Epidermal melanocyte (primary cell): ENCODE data around the gene ICAM2.
"Not testable (repeated sequence)": the region's sequence is repeated elsewhere in the genome, so short reads cannot be mapped to it uniquely, and the experiment has no call there.

Source experiments
- DNase-seq: peaks from one replicate; pipeline ENCODE4 v3.0.0; 2011; ENCODE audit warnings: low spot score; ENCODE audit not compliant: insufficient read length

The ICAM2 gene

DNA sequence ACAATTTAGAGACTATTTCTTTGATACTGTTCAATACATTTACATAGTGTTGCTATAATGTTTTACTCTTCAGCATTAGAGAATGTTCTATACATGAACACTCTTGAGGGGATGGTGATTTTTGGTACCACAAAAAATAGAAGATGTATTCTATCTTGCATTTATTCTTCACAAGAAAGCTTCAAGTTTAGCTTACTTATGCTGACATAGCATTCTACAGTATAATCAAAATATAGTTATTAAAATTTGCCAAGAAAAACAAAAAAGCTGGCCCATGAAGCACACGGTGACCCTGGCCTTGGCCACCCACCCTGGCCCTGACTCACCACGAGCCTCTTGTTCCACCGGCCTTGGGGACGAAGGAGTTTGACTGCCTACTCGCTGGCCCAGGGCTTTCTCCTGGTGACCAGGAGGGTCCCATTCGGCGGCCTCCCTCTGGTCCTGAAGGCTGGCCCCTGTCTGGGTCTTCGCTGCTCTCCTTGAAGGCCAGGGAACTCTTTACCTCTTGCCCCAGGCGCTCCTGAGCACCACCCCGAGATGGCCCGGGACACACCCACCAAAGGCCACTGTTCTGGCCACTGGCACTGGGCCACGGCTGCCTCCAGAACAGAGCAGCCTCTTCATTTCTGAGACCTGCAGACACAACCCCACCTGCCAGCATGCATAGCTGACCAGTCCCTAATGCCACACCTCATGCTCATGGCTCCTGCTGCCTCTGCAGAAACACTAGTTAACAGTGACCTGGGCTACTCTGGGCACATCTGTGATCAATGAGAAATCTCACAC is 22.5 kb upstream of the ICAM2 start:
- no peak for DNase-seq

DNA sequence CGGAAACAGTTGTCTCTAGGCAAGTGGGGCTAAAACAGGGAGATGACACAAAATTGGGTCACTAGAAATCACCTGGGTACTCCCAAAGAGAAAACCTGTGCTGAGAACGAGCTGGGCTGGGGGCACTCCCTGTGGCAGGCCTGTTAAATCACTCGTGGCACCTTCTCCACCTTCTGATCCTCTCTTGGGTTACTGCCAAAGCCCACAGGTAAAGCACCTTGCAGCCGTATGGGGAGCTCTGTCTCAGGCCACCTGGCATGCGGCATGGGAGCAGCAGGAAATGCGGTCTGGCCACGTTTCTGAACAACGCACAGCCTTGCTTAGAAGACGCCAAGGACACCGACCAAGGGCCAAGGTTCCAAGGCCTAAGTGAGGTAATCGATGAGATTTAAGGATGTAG is 21.5 kb upstream of the ICAM2 start:
- no peak for DNase-seq

DNA sequence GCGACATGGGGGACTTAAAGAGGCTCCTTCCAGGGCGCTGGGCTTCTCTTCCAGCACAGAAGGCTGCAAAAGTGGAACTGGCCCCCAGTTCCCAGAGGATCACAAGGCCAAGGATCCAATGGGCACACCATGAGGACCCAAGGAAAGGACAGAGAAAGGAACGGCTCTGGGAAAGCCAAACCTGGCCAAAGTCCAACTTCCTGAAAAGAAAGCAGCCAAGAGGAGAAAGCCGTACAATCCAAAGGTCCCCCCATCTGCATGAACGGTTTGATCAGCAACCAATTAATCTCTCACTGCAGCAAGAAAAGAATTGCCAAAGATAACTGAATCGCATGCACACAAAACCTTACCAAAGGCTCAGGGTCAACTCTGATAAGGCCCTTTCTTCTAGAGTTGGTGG is 19.8 kb upstream of the ICAM2 start:
- no peak for DNase-seq

DNA sequence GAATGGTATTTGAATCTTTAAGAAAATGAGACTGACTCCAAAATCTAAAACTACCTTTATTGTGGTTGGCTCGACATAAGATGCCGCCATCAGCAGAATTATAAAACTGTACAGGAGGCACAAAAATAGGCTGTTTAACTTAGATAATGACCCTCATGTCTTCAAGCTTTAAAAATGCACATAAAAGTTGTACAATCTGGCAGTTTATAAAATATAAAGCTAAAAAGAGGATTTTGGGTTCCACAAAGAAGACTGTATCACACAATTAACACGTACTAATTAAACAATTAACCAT is 18.6 kb upstream of the ICAM2 start:
- DNase-seq: no peak

DNA sequence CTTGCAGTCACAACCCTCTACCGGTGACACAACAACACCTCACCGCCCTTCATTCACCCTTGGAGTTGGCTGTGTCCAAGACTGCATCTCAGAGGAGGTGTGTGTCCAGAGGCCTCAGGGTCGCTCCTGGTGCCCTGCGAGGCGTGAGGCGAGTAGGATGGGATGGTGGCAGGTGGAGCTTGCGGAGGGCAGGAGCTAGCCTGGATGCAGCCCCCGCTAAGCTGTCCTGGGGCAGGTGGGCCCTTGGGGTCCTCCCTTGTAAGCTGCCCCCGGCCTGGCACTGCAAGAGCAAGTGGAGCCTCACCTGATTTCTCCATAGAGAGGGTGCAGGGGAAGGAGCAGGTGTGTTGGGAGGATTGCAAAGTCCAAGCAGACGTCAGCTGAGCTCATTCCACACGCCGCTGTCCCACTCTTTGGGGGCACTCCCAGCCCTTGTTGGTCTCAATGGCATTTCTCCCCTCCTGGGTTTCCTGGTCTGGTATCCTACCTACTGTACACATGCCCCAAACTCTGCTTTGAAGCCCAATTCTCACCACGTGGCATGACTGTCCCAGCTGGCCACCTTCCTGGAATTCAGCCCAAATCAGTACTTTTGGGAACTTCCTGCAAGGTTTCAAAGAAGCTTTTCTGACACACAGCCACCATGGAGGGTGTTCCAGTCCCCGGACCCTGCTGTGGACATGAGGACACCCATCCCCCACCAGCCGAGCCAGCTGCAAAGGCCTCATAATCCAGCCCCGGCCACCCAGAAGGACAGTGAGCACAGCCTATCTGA is 18.1 kb upstream of the ICAM2 start:
- no peak for DNase-seq

DNA sequence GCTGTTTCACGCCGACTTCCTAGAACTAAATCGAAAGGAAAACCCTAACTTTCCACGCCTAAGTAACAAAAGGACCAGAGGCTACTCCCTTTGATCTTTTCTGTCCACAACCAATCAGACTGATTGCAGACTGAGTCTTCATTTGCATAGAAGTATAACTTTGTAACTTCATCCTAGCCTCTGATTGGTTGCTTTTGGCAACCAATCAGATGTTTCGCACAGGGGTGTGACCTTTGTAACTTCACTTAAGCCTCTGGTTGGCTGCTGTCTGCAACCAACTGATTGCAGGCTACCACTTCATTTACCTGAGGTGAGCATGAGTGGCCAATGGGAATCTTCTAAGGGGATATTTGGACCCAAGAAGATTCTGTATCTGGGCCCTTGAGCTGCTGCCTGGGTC is 17.4 kb upstream of the ICAM2 start:
- no peak for DNase-seq

DNA sequence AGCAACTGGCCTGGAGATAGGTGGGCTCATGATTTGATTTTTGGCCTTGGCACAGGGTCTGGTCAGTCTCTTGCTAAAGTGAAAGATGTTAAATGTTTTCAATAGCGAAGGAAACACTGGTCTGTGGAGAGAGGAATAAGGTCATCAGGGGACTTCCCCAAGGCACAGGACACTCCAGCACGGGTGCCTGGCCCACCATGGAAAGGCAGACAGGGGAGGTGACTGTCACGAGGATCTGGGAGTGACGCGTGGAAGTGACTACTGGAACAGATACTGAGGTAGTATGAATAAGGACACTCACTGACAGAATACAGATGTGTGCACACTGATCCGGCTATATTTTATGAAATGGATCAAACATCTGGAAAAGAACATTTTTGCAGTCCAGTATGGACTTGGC is 16.7 kb upstream of the ICAM2 start:
- no peak for DNase-seq

DNA sequence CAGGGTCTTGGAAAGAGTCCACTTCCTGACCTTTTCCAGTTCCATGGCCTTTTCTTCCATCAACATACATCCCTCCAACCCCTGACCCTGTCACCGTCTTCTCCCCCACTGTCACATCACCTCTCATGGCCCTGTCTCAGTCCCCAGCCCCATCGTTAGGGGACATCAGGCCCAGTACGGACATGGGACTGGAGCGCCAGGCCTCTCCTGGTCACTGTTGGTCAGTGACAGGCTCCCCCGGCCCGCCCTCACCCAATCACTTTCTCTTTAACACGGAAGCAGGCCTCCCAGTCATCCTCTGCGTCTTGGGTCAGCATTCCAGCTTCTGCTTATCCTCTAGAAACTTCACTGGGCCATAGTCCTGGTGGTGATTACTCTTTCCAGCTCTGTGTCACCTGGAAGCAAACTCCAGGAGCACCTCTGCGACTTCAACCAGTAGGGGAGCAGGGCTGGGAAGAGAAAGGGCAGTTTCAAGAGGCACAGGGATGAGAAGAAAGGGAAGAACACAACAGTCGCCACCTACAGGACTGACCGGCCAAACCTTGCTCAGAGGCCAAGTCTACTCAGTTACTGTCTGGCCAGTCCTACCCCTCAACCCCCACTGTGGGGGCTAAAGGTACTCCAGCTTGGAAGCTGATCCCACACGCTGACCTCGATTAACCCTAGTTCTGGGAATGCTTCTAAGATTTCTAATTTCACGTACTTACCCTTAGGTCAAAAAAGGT is 15.9 kb upstream of the ICAM2 start:
- no peak for DNase-seq

DNA sequence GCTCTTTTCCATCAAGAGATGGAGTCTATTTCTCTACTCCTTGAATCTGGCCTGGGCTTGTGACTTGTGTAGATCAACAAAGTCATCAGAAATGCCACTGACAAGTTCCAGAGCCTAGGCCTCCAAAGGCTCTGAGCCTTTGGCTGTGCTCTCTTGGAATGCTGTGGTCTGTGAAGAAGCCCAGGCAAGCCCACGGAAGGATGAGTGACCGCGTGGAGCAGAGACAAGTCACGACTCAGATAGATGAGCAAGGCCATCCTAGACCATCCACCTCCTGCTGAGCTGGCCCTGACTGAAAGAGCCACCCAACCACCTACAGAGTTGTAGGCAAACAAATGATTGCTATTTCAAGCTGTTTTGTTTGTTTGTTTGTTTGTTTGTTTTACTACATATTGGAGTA is 11.6 kb upstream of the ICAM2 start:
- no peak for DNase-seq

DNA sequence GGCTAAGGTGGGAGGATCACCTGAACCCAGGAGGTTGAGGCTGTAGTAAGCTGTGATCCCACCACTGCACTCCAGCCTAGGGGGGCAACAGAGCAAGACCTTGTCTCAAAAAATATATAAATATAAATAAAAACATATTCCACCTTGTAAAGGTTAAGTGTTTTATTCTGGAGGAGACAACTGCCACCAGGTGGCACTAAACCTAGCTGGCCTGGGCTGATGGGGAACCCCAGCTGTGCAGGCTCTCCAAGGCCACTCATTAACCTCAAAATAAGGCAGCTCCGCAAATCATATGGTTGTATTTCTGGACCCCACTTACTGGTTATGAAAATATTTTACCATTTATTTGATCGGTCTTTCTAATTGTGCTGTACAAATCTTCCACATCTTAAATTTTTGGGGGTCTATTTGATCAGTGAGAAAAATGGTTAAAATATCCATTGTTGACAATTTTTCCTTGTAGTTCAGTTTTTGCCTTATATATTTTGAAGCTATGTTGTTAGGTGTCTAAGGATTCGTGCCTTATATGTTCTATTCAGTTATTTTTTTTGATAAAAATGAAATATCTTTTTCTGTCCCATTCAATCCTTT is 8.5 kb upstream of the ICAM2 start:
- DNase-seq: no peak

DNA sequence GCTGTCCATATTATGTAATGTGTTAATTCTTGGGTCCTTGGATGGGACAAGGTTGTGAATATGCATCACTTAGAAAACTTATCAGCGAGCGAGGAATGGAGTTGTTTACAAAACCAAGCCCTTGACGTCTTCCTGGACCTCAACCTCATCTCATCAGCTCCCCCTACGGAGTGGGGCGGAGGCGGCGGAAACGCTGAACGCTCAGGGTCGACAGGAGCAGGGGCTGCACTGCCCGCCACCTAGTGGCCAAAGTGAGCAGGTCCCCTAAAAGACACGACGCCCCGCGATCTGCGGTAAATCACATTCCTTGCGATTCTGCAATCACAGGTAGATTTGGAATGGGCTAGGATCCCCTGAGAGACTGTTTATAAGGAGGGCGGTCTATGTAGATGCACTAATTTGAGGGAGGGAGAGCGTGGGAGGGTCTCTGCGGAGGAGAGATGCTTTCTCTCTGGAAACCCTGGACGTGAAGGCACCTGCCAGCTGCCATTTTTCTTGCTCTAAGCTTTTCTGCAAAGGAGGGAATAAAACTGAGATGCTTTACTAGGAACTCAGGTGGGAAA is 5.4 kb upstream of the ICAM2 start:
- DNase-seq: no peak

DNA sequence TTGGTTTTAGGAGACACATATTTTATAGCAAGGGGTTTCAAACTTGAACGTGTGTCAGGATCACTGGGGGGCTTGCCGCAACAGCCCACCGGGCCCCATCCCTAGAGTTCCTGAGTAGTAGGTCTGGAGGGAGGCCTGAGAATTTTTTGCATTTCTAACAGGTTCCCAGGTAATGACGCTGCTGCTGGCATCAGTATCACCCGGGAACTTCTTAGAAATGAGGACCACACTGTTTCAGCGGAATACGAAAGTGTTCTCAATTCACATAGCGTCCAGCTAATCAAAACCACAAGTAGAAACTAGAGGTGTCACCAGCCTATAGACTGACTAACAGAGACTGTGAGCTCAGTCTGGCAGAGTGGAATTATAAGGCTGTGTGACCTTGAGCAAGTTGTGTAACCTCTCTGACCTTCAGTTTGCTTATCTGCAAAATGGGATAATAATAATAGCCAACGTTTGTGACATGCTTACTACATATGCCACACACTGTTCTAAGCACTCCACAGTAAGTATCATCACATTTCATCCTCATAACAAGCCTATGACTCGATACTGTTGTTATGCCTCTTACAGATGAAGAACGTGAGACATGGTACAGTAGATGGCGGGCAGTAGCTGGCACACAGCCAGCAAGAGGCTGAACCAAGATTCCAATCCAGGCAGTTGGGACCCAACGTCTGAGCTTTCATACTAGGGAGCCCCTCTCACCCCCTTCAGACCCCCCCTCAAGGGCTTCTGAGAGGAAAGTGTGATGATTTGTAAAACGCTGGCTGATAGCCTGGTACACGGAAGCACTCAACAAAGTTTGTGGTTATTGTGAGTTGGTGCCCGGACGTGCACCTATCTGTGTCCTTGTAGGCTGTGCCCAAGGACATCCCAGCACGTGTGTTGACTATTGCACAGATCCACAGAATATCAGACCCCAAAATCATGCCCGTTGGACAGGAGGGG is 4.6 kb upstream of the ICAM2 start:
- no peak for DNase-seq

DNA sequence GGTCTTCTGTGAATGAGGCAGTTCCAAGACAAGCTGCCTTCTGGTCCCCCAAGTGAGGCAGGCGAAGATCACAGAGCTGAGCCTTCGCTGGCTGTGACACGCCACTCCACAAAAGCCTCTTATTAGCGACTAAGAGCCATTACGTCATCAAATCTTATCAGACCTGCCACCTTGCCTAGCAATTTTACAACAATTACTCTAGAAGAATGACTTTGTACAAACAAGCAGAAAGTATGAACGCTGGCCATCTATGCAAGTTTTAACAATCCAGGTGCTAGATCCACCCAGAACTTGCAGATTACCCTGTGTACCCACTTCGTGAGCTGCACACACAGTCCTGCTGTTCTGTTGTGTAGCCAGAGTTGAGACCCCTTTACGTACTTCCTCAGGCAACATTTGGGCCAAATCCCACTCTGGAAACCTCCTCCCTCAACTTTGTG is 3.8 kb upstream of the ICAM2 start:
- DNase-seq: no peak

DNA sequence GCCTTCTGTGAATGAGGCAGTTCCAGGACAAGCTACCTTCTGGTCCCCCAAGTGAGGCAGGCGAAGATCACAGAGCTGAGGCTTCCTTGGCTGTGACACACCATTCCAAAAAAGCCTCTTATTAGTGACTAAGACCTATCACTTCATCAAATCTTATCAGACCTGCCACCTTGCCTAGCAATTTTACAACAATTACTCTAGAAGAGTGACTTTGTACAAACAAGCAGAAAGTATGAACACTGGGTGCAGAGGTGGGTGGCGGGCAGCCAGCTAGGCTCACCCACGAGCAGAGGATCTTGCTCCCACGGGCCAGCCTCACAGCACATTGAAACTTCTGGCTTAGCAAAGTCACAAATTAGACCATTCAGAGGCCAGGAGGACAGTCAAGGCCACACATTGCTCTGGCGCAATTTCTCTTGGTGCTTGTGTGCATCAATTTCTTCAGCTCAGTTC is 2.2 kb upstream of the ICAM2 start:
- DNase-seq: no peak

DNA sequence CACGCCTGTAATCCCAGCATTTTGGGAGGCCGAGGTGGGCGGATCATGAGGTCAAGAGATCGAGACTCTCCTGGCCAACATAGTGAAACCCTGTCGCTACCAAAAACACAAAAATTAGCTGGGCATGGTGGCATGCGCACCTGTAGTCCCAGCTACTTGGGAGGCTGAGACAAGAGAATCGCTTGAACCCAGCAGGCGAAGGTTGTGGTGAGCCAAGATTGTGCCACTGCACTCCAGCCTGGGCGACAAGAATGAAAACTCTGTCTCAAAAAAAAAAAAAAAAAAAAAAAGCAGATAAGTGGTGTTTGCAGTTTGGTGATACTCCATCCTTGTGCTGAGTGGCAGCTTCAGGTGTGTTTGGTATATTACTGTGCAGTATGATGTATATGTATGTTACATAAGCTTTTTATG is 877 bp downstream of the ICAM2 start:
- not testable (repeated sequence) for DNase-seq

DNA sequence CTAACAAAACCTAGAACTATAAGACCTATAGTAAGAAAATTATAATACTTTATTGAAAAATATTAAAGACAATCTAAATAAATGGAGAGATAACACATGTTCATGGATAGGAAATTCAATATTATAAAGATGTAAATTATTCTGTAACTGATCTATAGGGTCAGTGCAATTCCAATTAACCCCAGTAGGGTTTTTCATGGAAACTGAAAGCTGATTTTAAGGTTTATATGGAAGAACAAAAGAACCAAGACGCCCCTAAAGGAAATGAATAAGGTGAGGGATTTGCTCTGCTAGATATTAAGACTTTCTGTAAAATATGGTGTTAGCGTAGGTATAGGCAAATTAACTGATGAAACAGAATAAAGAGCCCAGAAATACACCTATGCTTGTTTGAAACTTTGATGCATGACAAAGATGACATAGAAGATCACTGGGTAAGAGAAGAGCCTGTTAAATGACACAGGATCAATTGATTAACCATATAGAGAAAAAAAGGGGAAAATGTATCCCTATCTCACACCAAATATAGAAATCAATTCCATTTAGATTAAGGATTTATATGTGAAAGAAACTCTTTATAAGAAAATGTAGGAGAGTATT is 3.0 kb downstream of the ICAM2 start:
- no peak for DNase-seq

DNA sequence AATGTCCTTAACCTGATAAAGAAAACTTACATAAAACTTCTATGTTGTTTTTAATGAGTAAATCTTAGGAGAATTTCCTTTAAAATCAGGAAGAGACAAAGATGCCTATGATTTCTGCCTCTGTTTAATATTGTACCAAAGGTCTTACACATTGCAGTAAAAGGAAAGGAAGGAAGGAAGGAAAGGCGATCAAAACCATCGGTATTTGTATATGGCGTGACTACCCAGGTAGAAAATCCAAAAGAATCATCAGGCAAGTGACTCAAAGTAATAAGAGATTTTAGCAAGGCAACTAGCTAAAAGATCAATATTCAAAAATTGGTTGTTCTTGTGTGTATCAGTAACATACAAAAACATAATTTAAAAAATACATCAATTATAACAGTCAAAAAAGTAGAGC is 3.5 kb downstream of the ICAM2 start:
- no peak for DNase-seq

DNA sequence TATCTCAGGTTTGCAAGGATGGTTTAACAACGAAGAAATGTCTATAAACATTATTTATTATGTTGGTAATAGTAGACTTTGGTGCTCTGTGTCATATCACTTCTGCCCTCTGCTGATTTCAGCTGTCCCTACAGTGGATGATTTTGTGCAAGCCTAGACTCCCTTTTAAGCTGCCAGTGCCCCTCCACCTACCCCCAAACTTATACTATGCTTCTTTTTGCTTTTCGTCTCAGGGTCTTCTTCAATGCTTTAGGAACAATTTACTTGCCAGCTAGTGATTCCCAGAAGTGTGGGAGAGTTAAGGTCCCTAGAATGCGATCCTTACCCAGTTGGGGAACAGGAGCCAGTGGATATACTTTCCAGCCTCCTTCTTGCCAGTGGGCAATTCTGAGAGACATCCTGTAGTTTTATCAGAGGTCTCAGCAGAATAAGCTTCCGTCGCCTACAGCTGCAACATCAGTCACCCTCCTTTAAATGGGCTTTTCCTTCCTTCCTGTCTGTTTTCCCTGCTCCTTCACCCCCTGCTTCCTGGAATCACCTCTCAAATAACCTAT is 4.1 kb downstream of the ICAM2 start:
- no peak for DNase-seq

DNA sequence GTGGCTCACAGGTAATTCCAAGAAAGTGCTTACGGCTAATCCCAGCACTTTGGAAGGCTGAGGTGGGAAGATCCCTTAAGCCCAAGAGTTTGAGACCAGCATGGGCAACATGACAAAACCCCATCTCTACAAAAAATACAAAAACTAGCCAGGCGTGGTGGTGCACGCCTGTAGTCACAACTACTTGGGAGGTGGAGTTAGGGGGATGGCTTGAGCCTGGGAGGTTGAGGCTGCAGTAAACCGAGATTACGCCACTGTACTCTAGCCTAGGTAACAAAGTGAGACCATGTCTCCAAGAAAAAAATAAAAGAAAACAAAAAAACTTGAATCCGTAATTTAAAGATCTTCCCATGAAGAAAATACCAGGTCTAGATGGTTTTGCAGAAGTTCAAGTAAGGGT is 5.0 kb downstream of the ICAM2 start:
- DNase-seq: no peak
